HEK293 (cell line): ENCODE measurements around the gene ACAP3.

ENCODE experiments used
- CTCF ChIA-PET: fragments of 350-600 bp; formaldehyde crosslinking; extraction: SDS; loops from one replicate; lab custom pipeline; 2021; ENCODE audit warnings: antibody characterized with exemption; lab: Yijun Ruan, JAX
- POLR2A ChIA-PET: fragments of 300-600 bp; formaldehyde crosslinking; extraction: SDS; loops from one replicate; lab custom pipeline; 2020; ENCODE audit warnings: antibody characterized with exemption, inconsistent platforms; lab: Yijun Ruan, JAX
- H3K27ac ChIP-seq: fragments of 200-500 bp; sonication (Bioruptor generic); 2 replicates; pipeline ENCODE4 v1.5.1; 2014; ENCODE audit warnings: low read depth, low read length, control low read depth, inconsistent platforms; ENCODE audit errors: extremely low read depth
- H3K36me3 ChIP-seq, 2 experiments: fragments of 200-500 bp in 1 of 2; sonication (Bioruptor generic) in 1 of 2; 1 replicate in 1 of 2; 2 replicates in 1 of 2; pipeline ENCODE4 v1.5.1; 2014 to 2017; ENCODE audit warnings: inconsistent platforms in 2 of 2, low read length in 2 of 2; ENCODE audit not compliant: control insufficient read depth in 2 of 2, insufficient read depth in 1 of 2
- H3K4me1 ChIP-seq: fragments of 200-500 bp; sonication (Bioruptor generic); 2 replicates; pipeline ENCODE4 v1.5.1; 2014; ENCODE audit warnings: mild to moderate bottlenecking, low read length, inconsistent platforms; ENCODE audit not compliant: control insufficient read depth, insufficient read depth
- H3K4me3 ChIP-seq: 2 replicates; pipeline ENCODE4 v1.5.1; 2011; ENCODE audit warnings: low read depth, mild to moderate bottlenecking, control low read depth, low read length, moderate library complexity
- H3K9me3 ChIP-seq: fragments of 200-500 bp; sonication (Bioruptor generic); 2 replicates; pipeline ENCODE4 v1.5.1; 2014; ENCODE audit warnings: low read depth, low read length, inconsistent platforms; ENCODE audit not compliant: control insufficient read depth, insufficient read depth
- GLIS2 ChIP-seq: fragments of 450-650 bp; formaldehyde crosslinking; IDR thresholded peaks from 2 replicates; pipeline ENCODE4 v1.5.1; 2016; ENCODE audit warnings: missing biosample characterization, missing genetic modification characterization
- HOXA7 ChIP-seq: sonication (generic); formaldehyde crosslinking; IDR thresholded peaks from 2 replicates; pipeline ENCODE4 v1.8.1; 2022; ENCODE audit warnings: missing genetic modification reagents, borderline replicate concordance
- KLF16 ChIP-seq: fragments of 450-650 bp; formaldehyde crosslinking; IDR thresholded peaks from 2 replicates; pipeline ENCODE4 v1.5.1; 2017; ENCODE audit warnings: missing biosample characterization, missing genetic modification characterization
- KLF8 ChIP-seq: fragments of 450-650 bp; formaldehyde crosslinking; IDR thresholded peaks from 2 replicates; pipeline ENCODE4 v1.5.1; 2016; ENCODE audit warnings: missing biosample characterization, missing genetic modification characterization
- PATZ1 ChIP-seq: fragments of 450-650 bp; formaldehyde crosslinking; IDR thresholded peaks from 2 replicates; pipeline ENCODE4 v1.5.1; 2016; ENCODE audit warnings: missing biosample characterization, missing genetic modification characterization
- RBAK ChIP-seq: fragments of 450-650 bp; formaldehyde crosslinking; IDR thresholded peaks from 2 replicates; pipeline ENCODE4 v1.5.1; 2016; ENCODE audit warnings: missing biosample characterization, missing genetic modification characterization
- SCRT1 ChIP-seq: fragments of 450-650 bp; formaldehyde crosslinking; IDR thresholded peaks from 2 replicates; pipeline ENCODE4 v1.5.1; 2016; ENCODE audit warnings: missing biosample characterization, missing genetic modification characterization, borderline replicate concordance
- SCRT2 ChIP-seq: fragments of 450-650 bp; formaldehyde crosslinking; IDR thresholded peaks from 2 replicates; pipeline ENCODE4 v1.5.1; 2016; ENCODE audit warnings: missing biosample characterization, missing genetic modification characterization
- YY2 ChIP-seq: fragments of 450-650 bp; formaldehyde crosslinking; IDR thresholded peaks from 2 replicates; pipeline ENCODE4 v1.5.1; 2016; ENCODE audit warnings: missing biosample characterization, missing genetic modification characterization
- ZBTB10 ChIP-seq: fragments of 450-650 bp; formaldehyde crosslinking; IDR thresholded peaks from 2 replicates; pipeline ENCODE4 v1.5.1; 2016; ENCODE audit warnings: missing biosample characterization, missing genetic modification characterization
- ZBTB17 ChIP-seq: fragments of 450-650 bp; formaldehyde crosslinking; IDR thresholded peaks from 2 replicates; pipeline ENCODE4 v1.5.1; 2016; ENCODE audit warnings: missing biosample characterization, missing genetic modification characterization
- ZBTB26 ChIP-seq: fragments of 450-650 bp; formaldehyde crosslinking; optimal IDR thresholded peaks from 2 replicates; pipeline ENCODE3; 2016; ENCODE audit warnings: missing biosample characterization, mild to moderate bottlenecking, missing genetic modification characterization
- ZBTB48 ChIP-seq: fragments of 450-650 bp; formaldehyde crosslinking; IDR thresholded peaks from 2 replicates; pipeline ENCODE4 v1.5.1; 2016; ENCODE audit warnings: missing biosample characterization, missing genetic modification characterization
- ZBTB8A ChIP-seq: fragments of 450-650 bp; formaldehyde crosslinking; IDR thresholded peaks from 2 replicates; pipeline ENCODE4 v1.5.1; 2016; ENCODE audit warnings: missing biosample characterization, missing genetic modification characterization
- ZFP3 ChIP-seq: fragments of 450-650 bp; formaldehyde crosslinking; IDR thresholded peaks from 2 replicates; pipeline ENCODE4 v1.5.1; 2016; ENCODE audit warnings: low read depth, missing biosample characterization, missing genetic modification characterization
- ZIC2 ChIP-seq: fragments of 450-650 bp; formaldehyde crosslinking; IDR thresholded peaks from 2 replicates; pipeline ENCODE4 v1.5.1; 2016; ENCODE audit warnings: missing biosample characterization, missing genetic modification characterization
- ZNF155 ChIP-seq: fragments of 450-650 bp; formaldehyde crosslinking; IDR thresholded peaks from 2 replicates; pipeline ENCODE4 v1.5.1; 2016; ENCODE audit warnings: missing biosample characterization, missing genetic modification characterization
- ZNF221 ChIP-seq: fragments of 450-650 bp; formaldehyde crosslinking; IDR thresholded peaks from 2 replicates; pipeline ENCODE4 v1.5.1; 2017; ENCODE audit warnings: missing biosample characterization, missing genetic modification characterization, borderline replicate concordance
- ZNF23 ChIP-seq: fragments of 450-650 bp; formaldehyde crosslinking; IDR thresholded peaks from 2 replicates; pipeline ENCODE4 v1.5.1; 2016; ENCODE audit warnings: missing biosample characterization, missing genetic modification characterization, borderline replicate concordance
- ZNF394 ChIP-seq: fragments of 450-650 bp; formaldehyde crosslinking; IDR thresholded peaks from 2 replicates; pipeline ENCODE4 v1.5.1; 2016; ENCODE audit warnings: missing biosample characterization, missing genetic modification characterization, mild to moderate bottlenecking, moderate library complexity, borderline replicate concordance
- ZNF423 ChIP-seq: fragments of 450-650 bp; formaldehyde crosslinking; IDR thresholded peaks from 2 replicates; pipeline ENCODE4 v1.5.1; 2016; ENCODE audit warnings: missing biosample characterization, missing genetic modification characterization
- ZNF473 ChIP-seq: fragments of 450-650 bp; formaldehyde crosslinking; IDR thresholded peaks from 2 replicates; pipeline ENCODE4 v1.5.1; 2017; ENCODE audit warnings: missing biosample characterization, missing genetic modification characterization
- ZNF549 ChIP-seq: fragments of 450-650 bp; IDR thresholded peaks from 2 replicates; pipeline ENCODE4 v1.5.1; 2018; ENCODE audit warnings: missing biosample characterization, missing genetic modification characterization, mild to moderate bottlenecking, inconsistent platforms, moderate library complexity
- ZNF600 ChIP-seq: fragments of 450-650 bp; formaldehyde crosslinking; IDR thresholded peaks from 2 replicates; pipeline ENCODE4 v1.5.1; 2016; ENCODE audit warnings: missing biosample characterization, missing genetic modification characterization
- ZNF629 ChIP-seq: fragments of 450-650 bp; formaldehyde crosslinking; IDR thresholded peaks from 2 replicates; pipeline ENCODE4 v1.5.1; 2017; ENCODE audit warnings: missing biosample characterization, missing genetic modification characterization
- ZNF677 ChIP-seq: fragments of 450-650 bp; IDR thresholded peaks from 2 replicates; pipeline ENCODE4 v1.5.0; 2018; ENCODE audit warnings: missing biosample characterization, mild to moderate bottlenecking, missing genetic modification characterization, moderate library complexity
- ZNF692 ChIP-seq: fragments of 450-650 bp; formaldehyde crosslinking; IDR thresholded peaks from 2 replicates; pipeline ENCODE4 v1.5.1; 2016; ENCODE audit warnings: missing biosample characterization, missing genetic modification characterization
- ZNF785 ChIP-seq: fragments of 450-650 bp; formaldehyde crosslinking; IDR thresholded peaks from 2 replicates; pipeline ENCODE4 v1.5.1; 2016; ENCODE audit warnings: missing biosample characterization, missing genetic modification characterization
- ZSCAN16 ChIP-seq: fragments of 450-650 bp; formaldehyde crosslinking; IDR thresholded peaks from 2 replicates; pipeline ENCODE4 v1.5.1; 2016; ENCODE audit warnings: missing biosample characterization, missing genetic modification characterization
- ZSCAN18 ChIP-seq: fragments of 450-650 bp; formaldehyde crosslinking; IDR thresholded peaks from 2 replicates; pipeline ENCODE4 v1.5.1; 2016; ENCODE audit warnings: missing biosample characterization, missing genetic modification characterization

ACAP3 gene

GRCh38 chr1:1250786-1251284 is 56.9 kb downstream of the ACAP3 start:
- no peaks in the 10 kb centered on the region; the same call in 1 of the 2 replicates for H3K4me1 ChIP-seq
- no peaks in the 10 kb centered on the region for H3K9me3 ChIP-seq
- H3K27ac ChIP-seq: peak overlapping the region; percentile 72
- CTCF ChIA-PET: interaction anchor here (0.6 to 3.0 kb wide), 8 partner anchors 13 to 237 kb away, joined by 3 to 22 read pairs (median 4); partner anchors contain the start of genes B3GALT6 and SDF4
- POLR2A ChIA-PET: interaction anchor here (1.0 to 1.9 kb wide), 3 partner anchors 10 to 14 kb away, joined by 5 to 6 read pairs (median 6); no protein-coding TSS in a partner anchor
- H3K4me3 ChIP-seq: no peak overlapping the region
- peaks cover 0 to 38% of the 10 kb centered on the region in 2 experiments; a peak in 2 of 3 replicates for H3K36me3 ChIP-seq
- TF ChIP-seq SCRT1 (tag by site-specific recombination): no peak
- TF ChIP-seq PATZ1 (tag by site-specific recombination): peak; percentile 22; the same call in 1 of the 2 replicates
- no peak for TF ChIP-seq ZNF221 (tag by site-specific recombination)
- TF ChIP-seq ZBTB26 (tag by site-specific recombination): no peak
- peak; percentile 56; the same call in 1 of the 2 replicates for TF ChIP-seq ZNF394 (tag by site-specific recombination)
- no peak for TF ChIP-seq ZNF473 (tag by site-specific recombination)
- TF ChIP-seq ZIC2 (tag by site-specific recombination): no peak
- peak; percentile 90 for TF ChIP-seq ZNF600 (tag by site-specific recombination)
- peak; percentile 7; the same call in 1 of the 2 replicates for TF ChIP-seq ZBTB8A (tag by site-specific recombination)
- no peak for TF ChIP-seq ZNF23 (tag by site-specific recombination)
- no peak; the same call in 1 of the 2 replicates for TF ChIP-seq KLF8
- no peak for TF ChIP-seq YY2 (tag by site-specific recombination)
- TF ChIP-seq GLIS2 (tag by site-specific recombination): no peak
- TF ChIP-seq ZNF549: no peak
- TF ChIP-seq ZSCAN18 (tag by site-specific recombination): no peak
- TF ChIP-seq RBAK (tag by site-specific recombination): no peak
- no peak for TF ChIP-seq ZNF423 (tag by site-specific recombination)
- peak; percentile 61 for TF ChIP-seq ZNF692 (tag by site-specific recombination)
- TF ChIP-seq SCRT2: peak; percentile 37; the same call in 1 of the 2 replicates
- peak; percentile 76 for TF ChIP-seq ZBTB17 (tag by site-specific recombination)
- no peak for TF ChIP-seq ZBTB10 (tag by site-specific recombination)
- no peak for TF ChIP-seq ZNF629 (tag by site-specific recombination)
- no peak for TF ChIP-seq ZSCAN16 (tag by site-specific recombination)
- no peak for TF ChIP-seq KLF16 (tag by site-specific recombination)
- TF ChIP-seq ZNF155 (tag by site-specific recombination): no peak
- no peak for TF ChIP-seq ZNF677 (tag by site-specific recombination)
- no peak for TF ChIP-seq ZBTB48 (tag by site-specific recombination)
- no peak for TF ChIP-seq HOXA7 (CRISPR knock-in tag)
- TF ChIP-seq ZFP3 (tag by site-specific recombination): no peak
- TF ChIP-seq ZNF785: no peak
